H1 (cell line): ENCODE measurements around the gene TGFA. TPM values are rescaled to one million over a fixed set of nuclear protein-coding genes. Genes with fewer than 3 reads are reported as not detected.

Experiments used
- CTCF ChIA-PET: fragments of 300-600 bp; sonication (Branson Sonifier 250); formaldehyde crosslinking; loops from one replicate; lab custom pipeline; 2021; ENCODE audit not compliant: partially characterized antibody; lab: Charles Lee
- POLR2A ChIA-PET: fragments of 300-600 bp; sonication (Branson Sonifier 250); formaldehyde crosslinking; loops from one replicate; lab custom pipeline; 2021; ENCODE audit warnings: inconsistent platforms; ENCODE audit not compliant: partially characterized antibody; lab: Charles Lee
- DNase-seq, 2 experiments: peaks; one replicate each; pipeline versions ENCODE4 v3.0.0 to v3.0.0-alpha.2; 2010 to 2022; ENCODE audit warnings: low spot score in 2 of 2, low read depth in 1 of 2, mixed read lengths in 1 of 2
- FAIRE-seq: peaks from 2 replicates; lab custom pipeline; 2011; peaks lifted over from hg19 to GRCh38; lab: Jason Lieb, UNC
- H2AFZ ChIP-seq: 2 replicates; pipeline ENCODE4 v1.8.1; 2012; ENCODE audit warnings: low read length, inconsistent platforms
- H2AK5ac ChIP-seq: 2 replicates; pipeline ENCODE4 v1.6.1; 2013; ENCODE audit warnings: low read depth, low read length
- H2BK120ac ChIP-seq: replicated peaks from 2 replicates; pipeline ENCODE3; 2013; ENCODE audit warnings: low read depth, low read length, inconsistent platforms
- H2BK12ac ChIP-seq: 2 replicates; pipeline ENCODE4 v1.6.1; 2013; ENCODE audit warnings: low read depth, low read length
- H2BK15ac ChIP-seq: 2 replicates; pipeline ENCODE4 v1.6.1; 2013; ENCODE audit warnings: low read length
- H2BK20ac ChIP-seq: 2 replicates; pipeline ENCODE4 v1.6.1; 2013; ENCODE audit warnings: low read length
- H2BK5ac ChIP-seq: 2 replicates; pipeline ENCODE4 v1.6.1; 2013; ENCODE audit warnings: low read depth, low read length
- H3K14ac ChIP-seq: 2 replicates; pipeline ENCODE4 v1.6.1; 2013; ENCODE audit warnings: inconsistent platforms; ENCODE audit not compliant: insufficient read length
- H3K18ac ChIP-seq: 2 replicates; pipeline ENCODE4 v1.6.1; 2013; ENCODE audit warnings: low read length; ENCODE audit errors: extremely low read depth
- H3K23ac ChIP-seq: 2 replicates; pipeline ENCODE4 v1.6.1; 2013; ENCODE audit warnings: inconsistent platforms; ENCODE audit not compliant: insufficient read length
- H3K23me2 ChIP-seq: 2 replicates; pipeline ENCODE4 v1.6.1; 2013; ENCODE audit warnings: low read depth, low read length
- H3K27ac ChIP-seq: 2 replicates; pipeline ENCODE4 v1.6.1; 2011; ENCODE audit warnings: low read depth, low read length, inconsistent platforms
- H3K27me3 ChIP-seq, 4 experiments: replicated peaks in 1 of 4; 1 replicate in 1 of 4; 2 replicates in 3 of 4; pipeline versions ENCODE4 v1.6.1 to v1.8.1; 2011 to 2013; ENCODE audit warnings: low read length in 3 of 4, mild to moderate bottlenecking in 3 of 4, inconsistent platforms in 2 of 4, mixed read lengths in 2 of 4, moderate library complexity in 1 of 4; ENCODE audit not compliant: control insufficient read depth in 3 of 4, insufficient read depth in 3 of 4; ENCODE audit errors: extremely low read depth in 1 of 4
- H3K36me3 ChIP-seq, 4 experiments: 2 replicates each; pipeline versions ENCODE4 v1.6.1 to v1.8.1; 2011 to 2013; ENCODE audit warnings: mild to moderate bottlenecking in 4 of 4, low read length in 3 of 4, moderate library complexity in 2 of 4, control low read depth in 1 of 4, inconsistent platforms in 1 of 4; ENCODE audit not compliant: insufficient read depth in 4 of 4, control insufficient read depth in 2 of 4
- H3K4ac ChIP-seq: replicated peaks from 2 replicates; pipeline ENCODE3; 2013; ENCODE audit warnings: low read length, low read depth, mixed read lengths, inconsistent platforms; ENCODE audit not compliant: insufficient read length
- H3K4me1 ChIP-seq, 4 experiments: replicated peaks in 1 of 4; 1 replicate in 1 of 4; 2 replicates in 3 of 4; pipeline versions ENCODE4 v1.6.1 to v1.8.1; 2011 to 2013; ENCODE audit warnings: low read length in 3 of 4, inconsistent platforms in 2 of 4, mixed read lengths in 1 of 4; ENCODE audit not compliant: insufficient read depth in 4 of 4, control insufficient read depth in 3 of 4
- H3K4me2 ChIP-seq, 2 experiments: 2 replicates each; pipeline versions ENCODE4 v1.6.1 to v1.8.1; 2011 to 2013; ENCODE audit warnings: low read depth in 2 of 2, low read length in 2 of 2, control low read depth in 1 of 2, inconsistent platforms in 1 of 2, mild to moderate bottlenecking in 1 of 2; ENCODE audit not compliant: insufficient read depth in 1 of 2
- H3K4me3 ChIP-seq, 4 experiments: fragments of 200-600, 300-600 bp in 1 of 4; sonication (generic), shearing (Covaris generic), sonication (Bioruptor Twin) in 1 of 4; 2 replicates each; pipeline versions ENCODE4 v1.5.1 to v1.8.1; 2011 to 2016; ENCODE audit warnings: low read length in 4 of 4, low read depth in 3 of 4, control low read depth in 2 of 4, inconsistent platforms in 2 of 4, mild to moderate bottlenecking in 2 of 4, mixed read lengths in 1 of 4, moderate library complexity in 1 of 4; ENCODE audit not compliant: insufficient read depth in 2 of 4; ENCODE audit errors: extremely low read depth in 1 of 4
- H3K56ac ChIP-seq: replicated peaks from 2 replicates; pipeline ENCODE3; 2013; ENCODE audit warnings: low read depth, mild to moderate bottlenecking, mixed read lengths, low read length, inconsistent platforms; ENCODE audit not compliant: insufficient read length
- H3K79me1 ChIP-seq: 2 replicates; pipeline ENCODE4 v1.6.1; 2013; ENCODE audit warnings: low read depth, low read length, control low read depth
- H3K79me2 ChIP-seq, 2 experiments: 2 replicates each; pipeline versions ENCODE4 v1.6.1 to v1.8.1; 2012 to 2013; ENCODE audit warnings: low read length in 2 of 2, mild to moderate bottlenecking in 2 of 2, inconsistent platforms in 1 of 2; ENCODE audit not compliant: insufficient read depth in 2 of 2, control insufficient read depth in 1 of 2
- H3K9ac ChIP-seq, 4 experiments: replicated peaks in 1 of 4; 1 replicate in 1 of 4; 2 replicates in 3 of 4; pipeline versions ENCODE4 v1.6.1 to v1.8.1; 2011 to 2013; ENCODE audit warnings: low read depth in 3 of 4, low read length in 3 of 4, control low read depth in 2 of 4, mild to moderate bottlenecking in 2 of 4, moderate library complexity in 2 of 4, inconsistent platforms in 1 of 4; ENCODE audit errors: extremely low read depth in 1 of 4
- H3K9me3 ChIP-seq, 2 experiments: 2 replicates each; pipeline versions ENCODE4 v1.6.1 to v1.8.1; 2012 to 2013; ENCODE audit warnings: mild to moderate bottlenecking in 2 of 2, moderate library complexity in 2 of 2, control low read depth in 1 of 2, inconsistent platforms in 1 of 2, low read depth in 1 of 2, low read length in 1 of 2, mixed read lengths in 1 of 2; ENCODE audit not compliant: insufficient read depth in 2 of 2
- H4K20me1 ChIP-seq, 2 experiments: replicated peaks in 1 of 2; 2 replicates each; pipeline versions ENCODE3 to v1.8.1; 2011 to 2013; ENCODE audit warnings: inconsistent platforms in 2 of 2, low read length in 2 of 2, mild to moderate bottlenecking in 1 of 2; ENCODE audit not compliant: insufficient read depth in 2 of 2, control insufficient read depth in 1 of 2
- H4K5ac ChIP-seq: 2 replicates; pipeline ENCODE4 v1.6.1; 2013; ENCODE audit warnings: low read length, low read depth, mixed read lengths, inconsistent platforms; ENCODE audit not compliant: insufficient read length
- H4K8ac ChIP-seq: 2 replicates; pipeline ENCODE4 v1.8.0; 2013; ENCODE audit warnings: mild to moderate bottlenecking, moderate library complexity, low read length, inconsistent platforms; ENCODE audit not compliant: insufficient read depth; ENCODE audit errors: extremely low read depth
- H4K91ac ChIP-seq: replicated peaks from 2 replicates; pipeline ENCODE3; 2013; ENCODE audit warnings: low read length, mixed read lengths, inconsistent platforms; ENCODE audit not compliant: insufficient read length
- CTBP2 ChIP-seq: IDR thresholded peaks from 2 replicates; pipeline ENCODE4 v1.7.0; 2011; ENCODE audit warnings: borderline replicate concordance, mild to moderate bottlenecking, moderate library complexity, mixed read lengths, low read length; ENCODE audit not compliant: insufficient read depth, insufficient read length
- FOSL1 ChIP-seq: IDR thresholded peaks from 2 replicates; pipeline ENCODE4 v1.6.1; 2011; ENCODE audit warnings: mild to moderate bottlenecking, low read depth, low read length, moderate library complexity; ENCODE audit not compliant: insufficient read depth
- HDAC6 ChIP-seq: IDR thresholded peaks from one replicate; pipeline ENCODE4 v1.7.1; 2012; ENCODE audit warnings: low read depth, mild to moderate bottlenecking, inconsistent platforms, low read length, moderate library complexity
- KDM1A ChIP-seq: fragments of 200-600, 300-600 bp; sonication (generic); IDR thresholded peaks from 2 replicates; pipeline ENCODE4 v1.7.1; 2016; ENCODE audit warnings: mild to moderate bottlenecking, low read length, borderline replicate concordance
- KDM5A ChIP-seq: fragments of 200-600 bp; IDR thresholded peaks from 2 replicates; pipeline ENCODE4 v1.7.1; 2012; ENCODE audit warnings: mild to moderate bottlenecking, low read length, inconsistent platforms, mixed read lengths
- NANOG ChIP-seq: IDR thresholded peaks from 2 replicates; pipeline ENCODE4 v1.6.1; 2011; ENCODE audit warnings: low read length, low read depth, mild to moderate bottlenecking, inconsistent platforms; ENCODE audit not compliant: insufficient read depth, poor library complexity, severe bottlenecking
- POLR2A ChIP-seq, 2 experiments: IDR thresholded peaks; 1 replicate in 1 of 2; 2 replicates in 1 of 2; pipeline ENCODE4 v1.6.1; 2011; ENCODE audit warnings: low read depth in 2 of 2, low read length in 2 of 2, mild to moderate bottlenecking in 2 of 2; ENCODE audit errors: control extremely low read depth in 1 of 2
- SP1 ChIP-seq: IDR thresholded peaks from 2 replicates; pipeline ENCODE4 v1.6.1; 2011; ENCODE audit warnings: low read depth, low read length
- TAF1 ChIP-seq: IDR thresholded peaks from 2 replicates; pipeline ENCODE4 v1.6.1; 2011; ENCODE audit warnings: mild to moderate bottlenecking, low read depth, low read length
- WGBS, 2 experiments: shearing (Covaris generic) in 1 of 2; methylation state at CpG; one replicate each; pipeline versions ENCODE4 v1.1.6 to v1.1.7; 2013 to 2015; ENCODE audit warnings: low lambda C conversion rate in 2 of 2, mixed read lengths in 2 of 2, inconsistent platforms in 1 of 2, low coverage in 1 of 2, missing lambda C conversion rate in 1 of 2; ENCODE audit not compliant: insufficient replicate concordance in 2 of 2, insufficient coverage in 1 of 2, insufficient read length in 1 of 2; ENCODE audit errors: extremely low coverage in 1 of 2, missing lambda C conversion rate in 1 of 2; 5-methylcytosine and 5-hydroxymethylcytosine counted together
- polyA plus RNA-seq, 7 experiments: library from polyadenylated mRNA; depleted of rRNA in 3 of 7; stranded (reverse) in 5 of 7; unstranded in 2 of 7; fragments of >200 nt in 5 of 7; fragments of 200-250 nt in 2 of 7; gene quantifications; 1 replicate in 5 of 7; 2 replicates in 1 of 7; 4 replicates in 1 of 7; pipeline versions ENCODE4 v1.2.1 to v1.2.3, GENCODE V29; 2011 to 2013; ENCODE audit warnings: missing spikeins in 2 of 7, mixed read lengths in 2 of 7
- total RNA-seq: library from RNA; stranded (reverse); fragmentation: NEBNext Ultra II Directional; extraction: Animal tissue kit (Norgen Biotek cat#: 25700); gene quantifications from 2 replicates; pipeline ENCODE4 v1.2.1, GENCODE V29; 2021
- TF ChIP-seq, protein P1 (sequence below): IDR thresholded peaks from 2 replicates; pipeline ENCODE4 v1.6.1; 2012; ENCODE audit warnings: inconsistent platforms
- TF ChIP-seq, protein P2 (sequence below): IDR thresholded peaks from 2 replicates; pipeline ENCODE4 v1.6.1; 2012; ENCODE audit warnings: low read length, inconsistent platforms

Gene TGFA
- total and polyA plus RNA-seq, 2 of the 8 experiments (the other 6 are each of a cell fraction or from before 2014, with no cell fraction given): 1.8 to 3.7 TPM

DNA sequence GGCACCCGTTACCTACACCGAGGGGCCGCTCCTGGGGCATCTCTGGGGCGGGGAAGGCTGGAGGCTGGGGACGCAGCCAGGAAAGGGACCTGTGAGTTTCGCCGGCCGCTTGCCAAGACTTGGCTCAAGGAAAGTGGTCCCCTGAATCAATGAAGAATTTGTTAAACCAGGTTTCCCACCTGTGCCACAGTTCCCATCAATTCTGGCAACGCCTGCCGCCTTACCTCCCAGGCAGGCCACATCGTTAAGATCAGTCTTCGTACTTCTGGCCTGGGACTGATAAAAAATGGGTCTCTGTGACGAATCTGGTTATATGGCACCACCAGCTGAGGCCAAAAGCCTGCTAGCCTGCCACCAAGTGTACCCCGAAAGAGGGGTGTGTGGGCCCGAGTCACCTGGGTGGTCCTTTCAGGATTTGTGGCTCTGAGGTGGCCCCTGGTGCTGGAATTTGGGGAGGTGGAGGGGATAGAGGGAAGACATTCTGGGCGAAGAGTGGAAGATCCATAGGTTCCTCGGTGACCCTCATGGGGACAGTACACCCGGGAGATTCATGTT, 789 bp upstream of the TGFA start:
- peak overlapping the region; percentile 78 for H3K18ac ChIP-seq
- no peaks in the 10 kb centered on the region for H3K9me3 ChIP-seq
- H2BK15ac ChIP-seq: peak overlapping the region; percentile 61; the same call in 1 of the 2 replicates
- H3K9ac ChIP-seq: no peak overlapping the region
- H3K36me3 ChIP-seq: no peaks in the 10 kb centered on the region
- peak overlapping the region; percentile 56 to 89 for H3K4me2 ChIP-seq
- H3K56ac ChIP-seq: no peak overlapping the region
- no peak overlapping the region for H4K5ac ChIP-seq
- 0 out of 2 replicates have a peak overlapping the region, but pooled peaks have one; percentile 62 for H2BK12ac ChIP-seq
- no peaks in the 10 kb centered on the region for H3K79me2 ChIP-seq
- H3K4me1 ChIP-seq: peaks cover 3 to 6% (median 4%) of the 10 kb centered on the region in 4 experiments; a peak in 5 of 7 replicates
- no peak overlapping the region for H4K91ac ChIP-seq
- POLR2A ChIA-PET: interaction anchor here (0.7 to 1.8 kb wide), 2 partner anchors 19 to 65 kb away, joined by 3 to 4 read pairs; no protein-coding TSS in a partner anchor
- H3K79me1 ChIP-seq: no peaks in the 10 kb centered on the region
- no peak for FAIRE-seq
- H3K27ac ChIP-seq: no peak overlapping the region
- H2BK5ac ChIP-seq: no peak overlapping the region; the same call in 1 of the 2 replicates
- peaks cover 17% of the 10 kb centered on the region; the same call in 1 of the 2 replicates for H3K23me2 ChIP-seq
- H4K8ac ChIP-seq: no peak overlapping the region
- peaks cover 0 to 3% of the 10 kb centered on the region in 2 experiments for H4K20me1 ChIP-seq
- H2BK120ac ChIP-seq: no peak overlapping the region
- H2BK20ac ChIP-seq: no peak overlapping the region
- H3K27me3 ChIP-seq: peaks cover 6 to 42% (median 28%) of the 10 kb centered on the region in 4 experiments
- no peak for DNase-seq
- no peak overlapping the region for H2AK5ac ChIP-seq
- no peak overlapping the region for H3K4ac ChIP-seq
- whole genome bisulfite sequencing, 2 experiments: 44% methylated on average over 12 of the region's 18 CpGs; no CpG with 5 or more reads in 1 of the 2 experiments
- H3K23ac ChIP-seq: no peak overlapping the region
- peak overlapping the region; percentile 86 for H2AFZ ChIP-seq
- CTCF ChIA-PET: interaction anchor here (1.0 to 6.8 kb wide), 5 partner anchors 10 to 214 kb away, joined by 3 to 33 read pairs (median 4); no protein-coding TSS in a partner anchor
- no peak overlapping the region for H3K14ac ChIP-seq
- peak overlapping the region; percentile 45 to 85 (median 66) for H3K4me3 ChIP-seq
- no peak for TF ChIP-seq POLR2A (IDR thresholded peaks at IDR 0.05; ENCODE audit: control extremely low read depth in 1 of 2, low read depth in 2 of 2, low read length in 2 of 2)
- TF ChIP-seq, protein P1, sequence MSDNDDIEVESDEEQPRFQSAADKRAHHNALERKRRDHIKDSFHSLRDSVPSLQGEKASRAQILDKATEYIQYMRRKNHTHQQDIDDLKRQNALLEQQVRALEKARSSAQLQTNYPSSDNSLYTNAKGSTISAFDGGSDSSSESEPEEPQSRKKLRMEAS: no peak
- no peak for TF ChIP-seq KDM5A
- TF ChIP-seq NANOG: no peak
- TF ChIP-seq SP1: no peak
- no peak for TF ChIP-seq TAF1
- TF ChIP-seq CTBP2: no peak
- TF ChIP-seq, protein P2, sequence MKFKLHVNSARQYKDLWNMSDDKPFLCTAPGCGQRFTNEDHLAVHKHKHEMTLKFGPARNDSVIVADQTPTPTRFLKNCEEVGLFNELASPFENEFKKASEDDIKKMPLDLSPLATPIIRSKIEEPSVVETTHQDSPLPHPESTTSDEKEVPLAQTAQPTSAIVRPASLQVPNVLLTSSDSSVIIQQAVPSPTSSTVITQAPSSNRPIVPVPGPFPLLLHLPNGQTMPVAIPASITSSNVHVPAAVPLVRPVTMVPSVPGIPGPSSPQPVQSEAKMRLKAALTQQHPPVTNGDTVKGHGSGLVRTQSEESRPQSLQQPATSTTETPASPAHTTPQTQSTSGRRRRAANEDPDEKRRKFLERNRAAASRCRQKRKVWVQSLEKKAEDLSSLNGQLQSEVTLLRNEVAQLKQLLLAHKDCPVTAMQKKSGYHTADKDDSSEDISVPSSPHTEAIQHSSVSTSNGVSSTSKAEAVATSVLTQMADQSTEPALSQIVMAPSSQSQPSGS: no peak
- no peak for TF ChIP-seq FOSL1
- TF ChIP-seq KDM1A: 0 out of 2 replicates have a peak, but pooled peaks have one; percentile 33
- no peak for TF ChIP-seq HDAC6
